ENCODE data around the gene USP54. TPM values are rescaled to one million over a fixed set of nuclear protein-coding genes. Genes with fewer than 3 reads are reported as not detected.

USP54 gene
- total and polyA plus RNA-seq, 4 donors = 1.3 to 10.4 (median 6.3) TPM

DNA sequence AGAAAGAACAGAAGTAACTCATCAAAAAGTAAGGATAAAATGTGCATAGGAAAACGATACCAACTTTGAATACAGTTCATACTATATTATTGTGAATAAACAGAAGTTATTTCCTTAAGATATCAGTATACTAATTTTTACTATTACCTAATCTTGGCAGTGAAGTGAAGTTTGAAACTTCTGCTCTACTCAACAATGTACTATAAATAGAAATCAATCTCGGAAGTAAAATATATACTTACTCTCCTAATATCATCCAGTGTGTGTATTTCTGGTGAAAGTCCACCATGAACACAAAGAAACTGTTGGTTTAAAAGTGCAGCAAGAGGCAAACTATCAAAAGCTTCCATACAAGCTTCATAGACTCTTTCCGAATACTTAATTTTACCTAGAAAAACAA, 119.9 kb downstream of the USP54 start:
- H3K4me3 ChIP-seq (ENCODE audit: low read depth in 1 of 3, low read length in 3 of 3) = no peak overlapping the region
- no peak for DNase-seq (ENCODE audit: low spot score)
- WGBS = 88% methylated on average over 3 of the region's 3 CpGs
- no peak for TF ChIP-seq FOXA1 (IDR thresholded peaks at IDR 0.05)
- no peak for TF ChIP-seq EGR1 (IDR thresholded peaks at IDR 0.05; ENCODE audit: low read depth in 2 of 2)
- no peak for TF ChIP-seq NR2F2 (IDR thresholded peaks at IDR 0.05)
- no peak for TF ChIP-seq HNF4G (IDR thresholded peaks at IDR 0.05)
- no peak for TF ChIP-seq SP1 (IDR thresholded peaks at IDR 0.05)
- H3K27ac ChIP-seq (ENCODE audit: low read depth in 1 of 2, low read length in 2 of 2) = no peak overlapping the region
- H3K9ac ChIP-seq (ENCODE audit: low read depth in 1 of 2, low read length in 2 of 2) = no peak overlapping the region
- H3K9me3 ChIP-seq (ENCODE audit: control insufficient read depth in 4 of 4, low read length in 3 of 4) = no peaks in the 10 kb centered on the region
- peaks cover 4 to 34% (median 30%) of the 10 kb centered on the region in 4 donors for H3K36me3 ChIP-seq (ENCODE audit: control insufficient read depth in 4 of 4, insufficient read depth in 3 of 4, low read depth in 1 of 4, low read length in 3 of 4)
- H3K27me3 ChIP-seq (ENCODE audit: control insufficient read depth in 4 of 4, insufficient read depth in 4 of 4, low read length in 3 of 4) = no peaks in the 10 kb centered on the region
- peaks cover 0 to 2% (median 0%) of the 10 kb centered on the region in 4 donors for H3K4me1 ChIP-seq (ENCODE audit: control insufficient read depth in 4 of 4, insufficient read depth in 4 of 4, low read length in 3 of 4)

DNA sequence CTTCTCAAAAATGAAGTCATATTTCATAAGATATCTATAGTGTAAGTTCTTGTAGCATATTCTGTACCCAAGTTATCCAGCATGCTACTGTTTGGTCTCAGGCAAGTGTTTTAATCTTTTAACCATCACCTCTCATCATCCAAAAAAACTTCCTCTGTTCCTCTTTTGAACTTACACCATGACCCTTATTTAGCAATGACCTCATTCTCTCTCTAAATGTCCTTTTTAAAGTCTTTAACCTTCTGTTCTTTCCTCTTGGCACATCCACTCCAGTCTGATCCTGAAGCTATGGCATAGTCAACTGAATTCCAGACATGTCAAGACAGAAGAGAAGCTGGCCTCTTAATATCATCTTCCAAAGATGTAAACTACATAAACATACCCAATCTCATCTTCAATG, 121.6 kb downstream of the USP54 start:
- H3K9ac ChIP-seq (ENCODE audit: low read depth in 1 of 2, low read length in 2 of 2) = no peak overlapping the region
- H3K4me3 ChIP-seq (ENCODE audit: low read depth in 1 of 3, low read length in 3 of 3) = no peak overlapping the region
- H3K4me1 ChIP-seq (ENCODE audit: control insufficient read depth in 4 of 4, insufficient read depth in 4 of 4, low read length in 3 of 4) = peaks cover 0 to 2% (median 0%) of the 10 kb centered on the region in 4 donors
- no peak for TF ChIP-seq HNF4G (IDR thresholded peaks at IDR 0.05)
- TF ChIP-seq, protein P1, sequence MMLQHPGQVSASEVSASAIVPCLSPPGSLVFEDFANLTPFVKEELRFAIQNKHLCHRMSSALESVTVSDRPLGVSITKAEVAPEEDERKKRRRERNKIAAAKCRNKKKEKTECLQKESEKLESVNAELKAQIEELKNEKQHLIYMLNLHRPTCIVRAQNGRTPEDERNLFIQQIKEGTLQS (IDR thresholded peaks at IDR 0.05) = no peak
- no peak for TF ChIP-seq HNF4A (conservative IDR thresholded peaks at IDR 0.05)
- no peak for TF ChIP-seq YY1 (IDR thresholded peaks at IDR 0.05)
- TF ChIP-seq, protein P2, sequence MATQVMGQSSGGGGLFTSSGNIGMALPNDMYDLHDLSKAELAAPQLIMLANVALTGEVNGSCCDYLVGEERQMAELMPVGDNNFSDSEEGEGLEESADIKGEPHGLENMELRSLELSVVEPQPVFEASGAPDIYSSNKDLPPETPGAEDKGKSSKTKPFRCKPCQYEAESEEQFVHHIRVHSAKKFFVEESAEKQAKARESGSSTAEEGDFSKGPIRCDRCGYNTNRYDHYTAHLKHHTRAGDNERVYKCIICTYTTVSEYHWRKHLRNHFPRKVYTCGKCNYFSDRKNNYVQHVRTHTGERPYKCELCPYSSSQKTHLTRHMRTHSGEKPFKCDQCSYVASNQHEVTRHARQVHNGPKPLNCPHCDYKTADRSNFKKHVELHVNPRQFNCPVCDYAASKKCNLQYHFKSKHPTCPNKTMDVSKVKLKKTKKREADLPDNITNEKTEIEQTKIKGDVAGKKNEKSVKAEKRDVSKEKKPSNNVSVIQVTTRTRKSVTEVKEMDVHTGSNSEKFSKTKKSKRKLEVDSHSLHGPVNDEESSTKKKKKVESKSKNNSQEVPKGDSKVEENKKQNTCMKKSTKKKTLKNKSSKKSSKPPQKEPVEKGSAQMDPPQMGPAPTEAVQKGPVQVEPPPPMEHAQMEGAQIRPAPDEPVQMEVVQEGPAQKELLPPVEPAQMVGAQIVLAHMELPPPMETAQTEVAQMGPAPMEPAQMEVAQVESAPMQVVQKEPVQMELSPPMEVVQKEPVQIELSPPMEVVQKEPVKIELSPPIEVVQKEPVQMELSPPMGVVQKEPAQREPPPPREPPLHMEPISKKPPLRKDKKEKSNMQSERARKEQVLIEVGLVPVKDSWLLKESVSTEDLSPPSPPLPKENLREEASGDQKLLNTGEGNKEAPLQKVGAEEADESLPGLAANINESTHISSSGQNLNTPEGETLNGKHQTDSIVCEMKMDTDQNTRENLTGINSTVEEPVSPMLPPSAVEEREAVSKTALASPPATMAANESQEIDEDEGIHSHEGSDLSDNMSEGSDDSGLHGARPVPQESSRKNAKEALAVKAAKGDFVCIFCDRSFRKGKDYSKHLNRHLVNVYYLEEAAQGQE (IDR thresholded peaks at IDR 0.05) = no peak
- TF ChIP-seq, protein P3, sequence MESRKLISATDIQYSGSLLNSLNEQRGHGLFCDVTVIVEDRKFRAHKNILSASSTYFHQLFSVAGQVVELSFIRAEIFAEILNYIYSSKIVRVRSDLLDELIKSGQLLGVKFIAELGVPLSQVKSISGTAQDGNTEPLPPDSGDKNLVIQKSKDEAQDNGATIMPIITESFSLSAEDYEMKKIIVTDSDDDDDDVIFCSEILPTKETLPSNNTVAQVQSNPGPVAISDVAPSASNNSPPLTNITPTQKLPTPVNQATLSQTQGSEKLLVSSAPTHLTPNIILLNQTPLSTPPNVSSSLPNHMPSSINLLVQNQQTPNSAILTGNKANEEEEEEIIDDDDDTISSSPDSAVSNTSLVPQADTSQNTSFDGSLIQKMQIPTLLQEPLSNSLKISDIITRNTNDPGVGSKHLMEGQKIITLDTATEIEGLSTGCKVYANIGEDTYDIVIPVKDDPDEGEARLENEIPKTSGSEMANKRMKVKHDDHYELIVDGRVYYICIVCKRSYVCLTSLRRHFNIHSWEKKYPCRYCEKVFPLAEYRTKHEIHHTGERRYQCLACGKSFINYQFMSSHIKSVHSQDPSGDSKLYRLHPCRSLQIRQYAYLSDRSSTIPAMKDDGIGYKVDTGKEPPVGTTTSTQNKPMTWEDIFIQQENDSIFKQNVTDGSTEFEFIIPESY (IDR thresholded peaks at IDR 0.05) = no peak
- no peak for TF ChIP-seq FOXA1 (IDR thresholded peaks at IDR 0.05)
- no peak for TF ChIP-seq FOXA2 (IDR thresholded peaks at IDR 0.05)
- TF ChIP-seq GABPA (IDR thresholded peaks at IDR 0.05 in 1 of 2, conservative IDR thresholded peaks at IDR 0.05 in 1 of 2) = no peak
- TF ChIP-seq RXRA (IDR thresholded peaks at IDR 0.05) = no peak
- TF ChIP-seq EGR1 (IDR thresholded peaks at IDR 0.05; ENCODE audit: low read depth in 2 of 2) = no peak
- no peak for TF ChIP-seq SP1 (IDR thresholded peaks at IDR 0.05)
- TF ChIP-seq, protein P4, sequence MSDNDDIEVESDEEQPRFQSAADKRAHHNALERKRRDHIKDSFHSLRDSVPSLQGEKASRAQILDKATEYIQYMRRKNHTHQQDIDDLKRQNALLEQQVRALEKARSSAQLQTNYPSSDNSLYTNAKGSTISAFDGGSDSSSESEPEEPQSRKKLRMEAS (IDR thresholded peaks at IDR 0.05) = no peak
- H3K9me3 ChIP-seq (ENCODE audit: control insufficient read depth in 4 of 4, low read length in 3 of 4) = no peaks in the 10 kb centered on the region
- peaks cover 3 to 33% (median 22%) of the 10 kb centered on the region in 4 donors for H3K36me3 ChIP-seq (ENCODE audit: control insufficient read depth in 4 of 4, insufficient read depth in 3 of 4, low read depth in 1 of 4, low read length in 3 of 4)
- DNase-seq (ENCODE audit: low spot score) = no peak
- H3K27ac ChIP-seq (ENCODE audit: low read depth in 1 of 2, low read length in 2 of 2) = no peak overlapping the region
- H3K27me3 ChIP-seq (ENCODE audit: control insufficient read depth in 4 of 4, insufficient read depth in 4 of 4, low read length in 3 of 4) = no peaks in the 10 kb centered on the region

All from liver (tissue), 9 donors.